Activated CD4-positive, alpha-beta T cell treated with anti-CD3 and anti-CD28 coated beads, Interleukin-2, amount 50 U/mL, for 48 hours (primary cell): ENCODE data around the gene CD300LB.

Source experiments
- DNase-seq, 2 experiments: peaks; one replicate each; pipeline ENCODE4 v3.0.0-alpha.2; 2020

The CD300LB gene

DNA sequence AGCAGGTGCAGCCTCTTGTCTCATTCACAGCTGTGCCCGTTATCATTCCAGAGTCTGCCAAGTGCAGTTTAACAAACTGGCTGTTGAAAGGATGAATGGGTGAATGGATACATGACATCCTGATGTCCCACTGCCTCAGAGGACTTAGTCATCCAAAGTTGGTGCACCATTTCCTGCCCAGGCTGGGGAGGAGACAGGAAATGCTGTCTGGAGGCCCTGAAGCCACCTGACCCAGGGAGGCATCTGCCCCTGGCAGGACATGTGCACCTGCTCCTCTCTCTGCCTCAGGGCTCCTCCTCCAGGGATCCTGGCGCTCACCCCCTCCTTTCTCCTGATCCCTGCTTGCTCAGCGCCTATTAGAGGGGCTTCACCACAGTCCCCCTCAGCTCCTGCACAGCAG, 16.5 kb upstream of the CD300LB start:
- no peak for DNase-seq

GRCh38 chr17:74547264-74547663, 16.0 kb upstream of the CD300LB start:
- no peak for DNase-seq

GRCh38 chr17:74546586-74546985, 15.3 kb upstream of the CD300LB start:
- DNase-seq: no peak

DNA sequence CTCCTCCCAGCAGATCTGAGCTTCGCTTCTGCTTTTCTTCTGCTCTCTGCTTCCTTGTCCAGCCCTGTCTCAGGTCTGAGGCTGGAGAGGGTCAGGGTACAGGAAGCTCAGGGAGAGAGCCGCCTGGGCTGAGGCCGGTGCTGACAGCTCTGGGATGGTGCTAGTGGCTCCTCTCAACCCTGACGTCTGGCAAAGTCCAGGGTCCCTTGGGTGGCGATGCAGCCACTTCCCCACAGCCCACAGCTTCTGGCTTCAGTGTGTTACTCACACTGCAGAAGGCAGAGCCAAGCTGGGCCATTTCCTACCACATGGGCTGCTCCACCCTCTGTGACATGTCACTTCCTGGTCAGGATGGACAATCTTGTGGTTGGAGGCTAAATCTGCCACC, 14.6 kb upstream of the CD300LB start, which contains the start of gene CD300C:
CD300C (minus strand) TSS at position 273 of the 388 bp plus-strand sequence. CDS start 333 bp downstream, outside the sequence.
- DNase-seq: no peak

DNA sequence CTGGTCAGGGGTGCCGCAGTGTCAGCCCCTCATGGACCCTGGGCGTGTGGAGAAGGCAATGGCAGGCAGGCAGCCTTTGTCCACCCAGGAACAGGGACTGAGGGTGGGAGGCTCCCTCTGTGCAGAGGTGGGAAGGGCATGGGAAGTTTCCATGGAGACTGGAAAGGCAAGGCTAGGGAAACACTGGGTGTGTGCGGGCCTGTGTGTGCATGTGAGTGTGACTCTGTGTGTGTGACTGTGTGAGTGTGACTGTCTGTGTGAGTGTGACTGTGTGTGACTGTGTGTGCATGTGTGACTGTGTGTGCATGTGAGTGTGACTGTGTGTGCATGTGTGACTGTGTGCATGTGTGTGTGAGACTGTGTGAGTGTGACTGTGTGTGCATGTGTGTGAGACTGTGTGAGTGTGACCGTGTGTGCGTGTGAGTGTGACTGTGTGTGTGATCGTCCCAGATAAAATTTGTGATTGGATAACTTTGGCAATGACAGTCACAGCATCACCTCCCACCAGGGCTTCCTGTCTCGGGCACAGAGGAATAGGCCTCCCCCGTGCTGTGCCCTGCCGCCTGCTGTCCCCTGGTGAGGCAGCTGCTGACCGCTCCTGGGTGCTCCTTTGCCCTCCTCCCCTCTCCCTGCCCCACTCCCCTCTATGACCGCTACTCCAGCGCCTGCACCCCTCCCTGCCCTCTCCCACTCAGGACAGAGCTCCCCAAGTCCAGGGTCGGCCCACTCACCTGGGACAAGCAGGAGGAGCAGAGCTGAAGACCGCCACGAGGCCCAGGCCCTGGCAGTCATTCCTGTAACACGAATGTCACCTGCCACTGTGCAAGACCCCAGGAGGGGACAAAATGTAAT, 13.9 kb upstream of the CD300LB start:
- DNase-seq: no peak

GRCh38 chr17:74543891-74544760, 12.9 kb upstream of the CD300LB start:
- DNase-seq: no peak

DNA sequence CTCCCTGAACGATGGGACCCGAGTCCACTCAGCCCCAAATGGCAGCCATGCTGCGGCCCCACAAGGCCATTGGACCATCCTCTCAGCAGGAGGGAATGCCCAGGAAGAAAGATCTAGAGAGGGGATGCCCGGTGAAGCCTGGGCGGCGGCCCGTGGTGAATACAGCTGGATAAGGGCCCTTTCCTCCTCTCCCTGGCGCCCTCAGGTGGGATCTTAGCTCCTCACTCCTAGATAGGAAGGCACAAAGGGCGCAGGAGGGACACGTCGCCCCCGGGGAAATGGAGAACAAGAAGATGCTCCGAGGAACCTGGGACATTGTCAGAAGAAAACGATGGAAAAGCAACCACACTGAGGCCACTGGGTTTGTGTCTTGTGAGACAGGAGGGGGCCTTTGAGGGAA, 12.1 kb upstream of the CD300LB start:
- no peak for DNase-seq

DNA sequence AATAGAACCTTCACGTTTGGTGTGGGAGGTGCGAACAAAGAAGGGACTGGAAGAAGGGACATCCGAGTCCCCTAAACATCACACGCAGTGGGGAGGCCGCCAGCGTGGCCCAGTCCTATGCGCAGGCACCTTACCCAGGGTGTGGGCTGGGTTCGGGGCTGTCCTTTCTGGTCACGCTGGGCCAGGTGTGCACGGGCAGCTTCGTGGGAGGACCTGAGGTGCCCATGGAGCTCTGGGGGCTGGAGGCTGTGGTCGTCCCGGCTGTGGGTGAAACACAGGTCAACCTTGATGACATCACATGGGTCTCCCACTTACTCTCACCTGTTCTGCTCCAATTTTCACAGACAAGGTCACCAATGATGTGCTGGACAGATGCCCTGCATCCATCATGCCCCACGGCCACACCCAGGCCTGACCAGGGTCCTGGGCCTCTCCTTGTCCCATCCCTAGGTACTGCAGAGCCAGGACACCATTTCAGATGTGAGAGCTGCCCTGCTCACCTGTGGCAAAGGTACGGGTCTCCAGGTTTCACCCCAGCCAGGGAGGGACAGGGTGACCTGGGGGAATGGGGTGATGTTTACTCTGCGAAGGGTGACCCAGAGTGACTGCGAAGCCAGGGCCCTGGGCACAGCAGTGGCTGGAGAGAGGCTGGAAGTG, 11.6 kb upstream of the CD300LB start:
- no peak for DNase-seq

DNA sequence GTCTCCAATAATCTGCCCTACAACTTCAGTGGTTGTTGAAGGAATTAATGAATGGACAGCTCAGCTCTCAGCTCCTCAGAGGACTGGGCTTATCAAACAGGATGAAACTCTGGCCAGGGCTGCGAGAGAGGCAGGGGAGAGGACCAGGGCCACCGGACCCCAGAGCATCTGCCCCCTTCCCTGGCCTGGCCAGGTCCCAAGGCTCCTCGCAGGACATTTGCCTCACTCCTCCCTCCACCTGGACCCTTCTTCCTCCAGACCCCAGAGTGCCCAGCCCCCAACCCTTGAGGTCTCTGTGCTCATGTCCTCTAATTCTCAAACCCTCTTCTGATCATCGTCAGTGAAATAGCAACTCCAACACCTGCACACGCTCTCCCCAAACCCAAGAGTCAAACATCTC, 10.9 kb upstream of the CD300LB start:
- DNase-seq: no peak

DNA sequence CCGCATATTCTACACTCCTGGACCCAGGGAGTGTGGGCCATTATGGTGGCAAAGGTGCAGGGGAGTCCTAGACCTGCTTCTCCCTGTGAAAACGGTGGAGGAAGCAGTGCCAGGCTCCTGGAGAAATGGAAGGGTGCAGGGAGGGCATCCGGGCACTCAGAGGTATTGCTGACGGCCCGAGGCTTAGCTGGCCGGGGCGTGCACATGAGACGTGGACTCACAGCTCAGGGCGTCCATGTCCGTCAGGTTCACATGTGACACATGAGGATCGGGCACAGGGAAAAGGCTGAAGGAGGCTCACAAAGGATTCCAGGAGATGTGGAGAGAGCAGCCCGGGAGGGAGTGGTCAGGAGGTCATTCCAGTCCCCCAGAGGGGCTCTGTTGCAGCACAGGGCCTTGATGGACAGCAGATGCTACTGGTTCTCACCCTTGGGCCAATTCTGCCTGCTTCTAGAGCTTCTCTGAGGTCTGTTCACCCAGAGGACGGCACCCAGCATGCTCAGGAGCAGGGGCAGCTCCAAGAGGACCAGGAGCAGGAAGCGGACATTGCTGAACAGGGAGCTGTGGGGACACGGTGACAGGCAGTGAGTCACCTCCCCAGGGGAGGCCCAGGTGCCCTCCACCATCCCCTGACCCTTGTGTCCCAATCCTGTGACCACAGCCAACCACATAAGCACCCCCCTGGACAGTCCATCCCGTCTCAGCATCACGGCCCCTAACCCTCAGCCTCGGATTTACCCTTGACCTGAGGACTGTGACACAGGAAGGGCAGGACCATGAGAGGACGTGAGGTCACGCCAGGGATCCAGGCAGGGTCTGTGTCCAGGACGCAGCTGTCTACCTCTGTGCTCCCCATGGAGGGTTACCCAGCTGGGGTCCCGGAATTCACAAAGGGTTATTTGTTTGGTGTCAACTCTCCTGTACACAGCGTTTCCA, 10.2 kb upstream of the CD300LB start:
- DNase-seq: no peak

DNA sequence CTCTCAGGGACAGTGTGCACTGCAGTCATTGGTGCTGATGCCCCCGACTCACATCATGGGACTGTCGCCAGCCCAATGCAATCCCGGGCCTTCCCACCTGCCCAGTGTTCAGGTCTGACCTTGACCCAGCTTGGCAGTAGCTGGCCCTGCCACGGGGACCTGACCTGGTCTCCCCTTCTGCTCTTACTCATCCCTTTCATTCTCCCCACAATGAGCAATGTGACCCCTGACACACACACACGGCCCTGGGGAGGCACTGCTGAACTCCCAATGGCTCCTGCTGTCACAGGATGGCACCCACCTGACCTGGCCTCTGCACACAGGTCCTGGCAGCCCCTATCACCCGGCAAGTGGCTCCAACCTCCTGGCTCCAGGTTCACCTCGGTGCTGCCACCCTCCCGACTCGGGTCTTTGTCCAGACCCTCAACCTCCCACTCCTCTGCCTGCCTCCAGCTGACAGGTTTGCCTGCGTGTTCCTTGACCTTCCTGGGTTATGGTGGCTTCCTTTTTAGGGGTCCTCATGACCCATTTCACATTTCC, 8.1 kb upstream of the CD300LB start:
- DNase-seq: no peak

DNA sequence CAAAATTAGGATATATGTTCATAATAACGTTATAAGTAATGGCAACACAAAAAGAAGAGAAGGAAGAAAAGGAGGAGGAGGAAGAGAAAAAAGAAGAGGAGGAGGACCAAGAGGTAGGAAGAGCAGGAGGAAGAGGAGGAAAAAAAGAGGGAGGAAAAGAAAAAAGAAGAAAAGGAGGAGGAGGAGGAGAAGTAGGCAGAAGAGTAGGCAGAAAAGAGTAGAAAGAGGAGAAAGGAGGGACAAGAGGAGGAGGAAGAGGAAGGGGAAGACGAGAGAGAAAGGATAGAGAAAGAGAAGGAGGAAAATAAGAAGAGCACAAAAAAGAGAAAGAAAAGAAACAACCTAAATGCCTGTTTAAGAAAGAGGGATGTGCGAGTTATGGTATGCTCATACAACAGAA, 5.6 kb upstream of the CD300LB start:
- DNase-seq: no peak

GRCh38 chr17:74532115-74532514, 840 bp upstream of the CD300LB start:
- DNase-seq: no peak

DNA sequence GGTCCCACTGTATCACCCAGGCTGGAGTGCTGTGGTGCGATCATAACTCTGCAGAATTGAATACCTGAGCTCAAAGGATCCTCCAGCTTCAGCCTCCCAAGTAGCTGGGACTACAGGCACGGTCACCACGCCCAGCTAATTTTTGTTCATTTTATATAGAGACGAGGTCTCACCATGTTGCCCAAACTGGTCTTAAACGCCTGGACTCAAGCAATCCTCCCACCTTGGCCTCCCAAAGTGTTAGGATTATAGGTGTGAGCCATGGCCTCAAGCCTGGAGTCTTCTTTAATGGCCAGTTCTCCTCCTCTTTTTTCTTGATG, 484 bp downstream of the CD300LB start:
- DNase-seq: no peak

DNA sequence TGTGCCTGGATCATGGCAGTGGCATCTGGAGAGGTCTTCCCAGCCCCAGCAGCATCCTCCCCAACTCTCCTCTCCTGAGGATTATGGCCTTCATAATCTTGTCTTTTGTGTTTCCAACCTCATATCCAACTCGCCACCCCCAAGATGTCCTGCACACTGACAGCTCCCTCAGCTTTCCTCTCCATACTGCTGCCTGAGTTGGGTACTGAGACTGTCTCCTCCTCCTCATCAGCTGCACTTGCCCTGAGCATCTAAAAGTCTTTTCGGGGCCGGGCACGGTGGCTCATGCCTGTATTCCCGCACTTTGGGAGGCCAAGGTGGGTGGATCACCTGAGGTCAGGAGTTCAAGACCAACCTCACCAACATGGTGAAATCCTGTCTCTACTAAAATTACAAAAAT, 2.0 kb downstream of the CD300LB start:
- no peak for DNase-seq

- no peak for DNase-seq
Measured at GRCh38 chr17:74528491-74529199, 2.6 kb downstream of the CD300LB start.

DNA sequence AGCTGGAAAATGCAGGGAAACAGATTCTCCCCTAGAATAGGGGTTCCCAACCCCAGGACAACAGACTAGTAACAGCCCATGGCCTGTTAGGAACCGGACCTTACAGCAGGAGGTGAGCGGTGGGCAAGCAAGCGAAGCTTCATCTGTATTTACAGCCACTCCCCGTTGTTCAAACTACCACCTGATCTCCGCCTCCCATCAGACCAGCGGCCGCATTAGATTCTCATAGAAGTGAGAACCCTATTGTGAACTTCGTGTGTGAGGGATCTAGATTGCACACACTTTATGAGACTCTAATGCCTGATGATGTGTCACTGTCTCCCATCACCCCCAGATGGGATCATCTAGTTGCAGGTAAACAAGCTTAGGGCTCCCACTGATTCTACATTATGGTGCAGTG, 3.5 kb downstream of the CD300LB start:
- no peak for DNase-seq

DNA sequence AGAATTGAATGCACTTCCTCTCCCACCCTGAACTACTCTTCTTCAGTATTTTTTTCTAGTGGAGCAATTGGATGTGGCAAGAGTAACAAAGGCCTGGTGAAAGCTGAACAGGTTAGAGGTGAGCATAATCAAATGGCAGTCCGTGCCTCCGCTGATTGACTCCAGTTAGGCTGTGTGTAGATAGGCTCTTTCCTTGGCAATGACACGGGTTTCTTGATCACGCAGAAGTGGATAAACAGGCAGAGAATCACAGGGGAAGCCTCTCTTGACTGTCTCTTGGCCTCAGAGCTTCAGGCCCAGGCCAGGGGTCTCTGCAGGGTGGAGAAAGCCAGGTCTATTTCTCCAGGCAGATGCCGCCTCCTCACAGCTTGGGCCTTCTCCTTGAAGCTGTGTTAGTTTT, 4.2 kb downstream of the CD300LB start:
- no peak for DNase-seq

GRCh38 chr17:74526681-74527080, 4.6 kb downstream of the CD300LB start:
- no peak for DNase-seq

- DNase-seq: no peak
Measured at GRCh38 chr17:74525781-74526288, 5.4 kb downstream of the CD300LB start.

GRCh38 chr17:74525465-74525725, 5.9 kb downstream of the CD300LB start:
- DNase-seq: no peak
